ENCODE measurements around the gene NRCAM. TPM values are rescaled to one million over a fixed set of nuclear protein-coding genes. Genes with fewer than 3 reads are reported as not detected.
"Not testable (repeated sequence)": the region's sequence is repeated elsewhere in the genome, so short reads cannot be mapped to it uniquely, and the experiment has no call there.

NRCAM gene
- 19.2 and 22.8 TPM in 2 replicates for total RNA-seq (2014; rRNA removed; shearing (Covaris generic))
- 30.0 and 42.4 TPM in 2 replicates for polyA plus RNA-seq (2015; cell fraction: cytosol; rRNA removed)
- 35.5 and 45.5 TPM in 2 replicates for polyA plus RNA-seq (2015; cell fraction: nucleus; rRNA removed)

DNA sequence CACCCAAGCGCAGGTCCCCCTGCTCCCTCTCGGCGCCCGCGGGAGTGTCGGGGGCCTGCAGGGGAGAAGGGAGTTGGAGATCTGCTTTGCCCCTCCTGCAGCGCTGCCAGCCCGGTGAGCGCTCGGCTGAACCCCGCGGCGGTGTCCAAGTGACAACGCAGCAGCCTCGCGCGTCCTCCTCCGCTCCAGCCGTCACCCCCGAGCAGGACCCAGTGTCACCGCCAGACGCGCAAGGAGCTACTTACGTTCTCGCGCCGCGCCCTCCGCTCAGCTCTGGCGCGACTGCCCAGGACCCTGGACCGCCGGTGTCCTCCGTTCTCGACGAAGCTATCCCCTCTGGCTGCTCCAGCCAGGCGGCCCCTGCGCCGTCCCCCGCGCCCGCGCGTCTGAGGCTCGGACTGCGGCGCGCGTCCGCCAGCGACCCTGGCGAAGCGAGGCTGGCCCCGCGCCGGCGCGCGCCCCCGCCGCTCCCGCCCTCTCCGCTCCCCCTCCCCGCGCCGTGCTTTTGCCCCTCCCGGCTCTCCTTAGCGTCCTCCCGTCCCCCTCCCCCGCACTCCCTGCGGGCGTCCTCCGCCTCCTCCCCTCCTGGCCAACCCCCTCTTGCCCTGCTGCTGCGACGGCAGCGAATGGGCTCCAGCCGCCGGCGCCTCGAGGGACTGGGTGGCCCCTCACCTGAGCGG, at the start of gene NRCAM:
NRCAM (minus strand) TSS at position 439 of the 680 bp plus-strand sequence. CDS start 216,372 bp downstream, outside the sequence.
- in situ Hi-C loops (cut with HindIII; ENCODE audit: low pct_unique_long_range_greater_than_20kb, low sequenced_read_pairs) = no loop called here
- DNase-seq (ENCODE audit: low read depth, low spot score) = peak; percentile 61

DNA sequence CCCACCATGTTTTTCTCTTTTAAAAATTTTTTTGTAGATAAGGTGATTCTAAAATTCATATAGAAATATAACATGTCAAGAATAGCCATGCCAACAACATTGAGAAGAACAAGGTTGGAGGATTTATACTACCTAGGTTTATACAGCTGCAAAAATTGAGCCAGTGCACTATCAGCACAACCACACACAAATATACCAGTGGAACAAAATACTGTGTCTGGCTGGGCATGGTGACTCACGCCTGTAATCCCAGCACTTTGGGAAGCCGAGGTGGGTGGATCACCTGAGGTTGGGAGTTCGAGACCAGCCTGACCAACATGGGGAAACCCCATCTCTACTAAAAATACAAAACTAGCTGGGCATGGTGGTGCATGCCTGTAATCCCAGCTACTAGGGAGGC, 48.3 kb upstream of the NRCAM start:
- DNase-seq (ENCODE audit: low read depth, low spot score); in situ Hi-C loops (cut with HindIII; ENCODE audit: low pct_unique_long_range_greater_than_20kb, low sequenced_read_pairs): not testable (repeated sequence)

- no peak for DNase-seq (ENCODE audit: low read depth, low spot score)
- in situ Hi-C loops (cut with HindIII; ENCODE audit: low pct_unique_long_range_greater_than_20kb, low sequenced_read_pairs) = no loop called here
These were observed 47.1 kb upstream of the NRCAM start for GRCh38 chr7:108503112-108504026.

- in situ Hi-C loops (cut with HindIII; ENCODE audit: low pct_unique_long_range_greater_than_20kb, low sequenced_read_pairs) = loop anchor here (10.0 kb wide), 1 partner anchor 315 kb away; no protein-coding TSS in a partner anchor
These were observed 43.3 kb upstream of the NRCAM start for GRCh38 chr7:108499566-108499965.

GRCh38 chr7:108498481-108498880, 42.2 kb upstream of the NRCAM start:
- DNase-seq (ENCODE audit: low read depth, low spot score) = no peak
- in situ Hi-C loops (cut with HindIII; ENCODE audit: low pct_unique_long_range_greater_than_20kb, low sequenced_read_pairs) = loop anchor here (10.0 kb wide), 1 partner anchor 314 kb away; no protein-coding TSS in a partner anchor

More at GRCh38 chr7:108499566-108499965, 43.3 kb upstream of the NRCAM start:
- no peak for DNase-seq (ENCODE audit: low read depth, low spot score)

DNA sequence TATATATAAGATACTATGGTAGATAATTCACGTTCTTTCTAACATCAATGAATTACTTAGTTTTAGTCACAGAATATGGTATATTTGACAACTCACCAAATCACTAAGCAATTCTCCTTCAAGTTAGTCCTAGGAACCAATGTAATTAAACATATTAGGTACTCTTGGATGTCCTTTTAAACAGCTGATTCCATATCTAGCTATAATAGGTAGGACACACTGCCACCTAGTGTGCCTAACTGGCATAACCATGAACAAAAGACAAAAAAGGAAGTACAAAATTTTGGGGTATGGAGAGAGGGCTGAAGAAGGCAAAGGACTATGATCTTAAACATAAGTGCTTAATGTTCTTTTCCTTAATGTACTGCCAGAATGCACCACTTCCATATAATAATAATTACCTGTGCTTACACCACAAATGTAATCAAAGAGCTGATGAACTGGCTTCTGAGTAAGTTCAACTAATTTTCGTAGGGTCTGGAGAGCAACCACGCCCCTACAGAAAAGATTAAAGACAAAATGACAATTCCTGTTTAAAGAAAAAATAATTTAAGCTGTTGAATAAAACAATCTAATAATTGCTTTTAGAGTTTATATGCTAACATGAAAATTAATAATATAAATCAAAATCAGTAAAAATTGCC, 41.0 kb upstream of the NRCAM start:
- in situ Hi-C loops (cut with HindIII; ENCODE audit: low pct_unique_long_range_greater_than_20kb, low sequenced_read_pairs) = loop anchor here (10.0 kb wide), 1 partner anchor 312 kb away; no protein-coding TSS in a partner anchor
- peak; percentile 85 for DNase-seq (ENCODE audit: low read depth, low spot score)

- in situ Hi-C loops (cut with HindIII; ENCODE audit: low pct_unique_long_range_greater_than_20kb, low sequenced_read_pairs) = loop anchor here (10.0 kb wide), 1 partner anchor 308 kb away; no protein-coding TSS in a partner anchor
- peak; percentile 56 for DNase-seq (ENCODE audit: low read depth, low spot score)
These were observed 36.5 kb upstream of the NRCAM start for GRCh38 chr7:108492742-108493141.

- in situ Hi-C loops (cut with HindIII; ENCODE audit: low pct_unique_long_range_greater_than_20kb, low sequenced_read_pairs) = no loop called here
- no peak for DNase-seq (ENCODE audit: low read depth, low spot score)
These were observed 32.7 kb upstream of the NRCAM start for GRCh38 chr7:108488768-108489538.

DNA sequence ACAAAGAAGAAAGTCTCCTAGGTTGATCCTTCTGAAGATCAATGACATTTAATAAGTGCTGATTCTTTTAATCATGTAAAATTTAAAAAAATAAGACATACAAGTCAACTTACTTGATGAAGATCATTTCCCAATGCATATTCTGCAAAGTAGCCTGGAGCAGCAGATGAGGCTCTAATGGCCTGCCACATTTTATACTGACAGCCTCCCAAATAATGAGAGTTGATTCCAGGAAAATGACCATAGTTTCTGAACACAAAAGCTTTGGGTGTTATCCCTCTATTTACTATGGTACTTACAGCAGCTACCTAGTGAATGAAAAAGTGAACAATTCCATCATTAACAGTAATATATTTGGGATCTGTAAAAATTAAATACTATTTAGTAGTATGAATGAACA, 31.4 kb upstream of the NRCAM start:
- DNase-seq (ENCODE audit: low read depth, low spot score) = no peak
- in situ Hi-C loops (cut with HindIII; ENCODE audit: low pct_unique_long_range_greater_than_20kb, low sequenced_read_pairs) = no loop called here

DNA sequence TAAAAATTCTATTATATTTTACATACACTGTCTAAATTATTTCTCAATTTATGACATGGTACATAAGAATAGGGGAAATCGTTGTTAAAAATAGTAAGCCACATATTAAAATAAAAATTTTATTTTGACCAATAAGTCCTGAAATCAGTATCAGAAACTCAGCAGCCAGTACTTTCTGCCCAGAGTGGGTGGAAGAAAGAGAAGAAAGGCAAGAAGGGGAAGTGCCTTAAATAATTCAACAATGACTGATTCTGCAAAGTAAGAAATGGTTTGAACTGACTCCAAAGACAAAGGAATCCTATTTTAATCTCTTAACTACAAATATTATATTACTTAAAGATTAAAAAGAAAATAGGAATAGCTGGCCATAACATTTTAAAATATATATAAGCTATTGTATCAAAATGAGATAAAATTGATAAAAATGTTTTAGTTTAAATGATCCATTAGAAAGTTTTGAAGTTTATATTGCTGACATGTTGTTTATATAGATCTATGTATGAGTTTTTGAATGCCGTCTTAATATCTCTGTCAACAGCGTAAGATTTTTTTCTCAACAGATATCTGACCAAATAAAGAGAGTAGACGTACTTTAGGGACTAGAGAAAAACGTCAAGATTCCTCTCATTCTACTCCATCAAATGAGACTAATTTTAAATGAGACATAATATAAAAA, 30.2 kb upstream of the NRCAM start:
- no peak for DNase-seq (ENCODE audit: low read depth, low spot score)
- in situ Hi-C loops (cut with HindIII; ENCODE audit: low pct_unique_long_range_greater_than_20kb, low sequenced_read_pairs) = no loop called here

DNA sequence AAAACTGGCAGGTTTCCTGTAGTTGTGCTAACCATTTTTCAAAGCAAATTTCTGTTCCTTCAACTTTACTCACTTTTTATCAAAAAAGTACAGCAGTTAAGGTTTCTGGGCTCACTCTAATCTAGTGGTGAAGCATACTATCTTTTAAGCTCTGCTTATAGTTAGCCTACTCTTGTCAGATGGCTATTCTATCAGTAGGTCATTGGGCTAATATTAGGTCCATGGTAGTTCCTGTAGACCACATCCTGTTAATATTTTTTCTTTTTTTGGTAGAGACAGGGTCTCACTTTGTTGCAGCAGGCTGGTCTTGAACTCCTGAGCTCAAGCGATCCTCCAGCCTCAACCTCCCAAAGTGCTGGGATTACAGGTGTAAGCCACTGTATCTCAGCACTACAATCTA, 27.9 kb upstream of the NRCAM start:
- no peak for DNase-seq (ENCODE audit: low read depth, low spot score)
- in situ Hi-C loops (cut with HindIII; ENCODE audit: low pct_unique_long_range_greater_than_20kb, low sequenced_read_pairs) = no loop called here

DNA sequence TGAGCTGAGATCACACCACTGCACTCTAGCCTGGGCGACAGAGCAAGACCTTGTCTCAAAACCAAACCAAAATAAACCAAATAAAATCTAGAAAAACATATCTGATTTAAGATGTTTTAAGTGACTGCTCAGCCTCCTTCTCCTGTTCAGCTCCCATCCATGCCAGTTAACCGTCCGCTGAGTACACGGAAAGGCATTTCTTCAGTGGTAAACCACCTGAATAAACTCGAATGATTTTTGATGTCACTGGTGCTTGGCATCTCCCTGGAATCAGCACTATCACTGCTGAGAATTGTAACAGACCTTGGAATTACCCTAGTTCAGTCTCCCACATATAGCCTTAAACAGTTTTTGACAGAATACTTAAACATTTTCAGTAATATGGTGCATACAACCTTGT, 24.1 kb upstream of the NRCAM start:
- in situ Hi-C loops (cut with HindIII; ENCODE audit: low pct_unique_long_range_greater_than_20kb, low sequenced_read_pairs) = no loop called here

DNA sequence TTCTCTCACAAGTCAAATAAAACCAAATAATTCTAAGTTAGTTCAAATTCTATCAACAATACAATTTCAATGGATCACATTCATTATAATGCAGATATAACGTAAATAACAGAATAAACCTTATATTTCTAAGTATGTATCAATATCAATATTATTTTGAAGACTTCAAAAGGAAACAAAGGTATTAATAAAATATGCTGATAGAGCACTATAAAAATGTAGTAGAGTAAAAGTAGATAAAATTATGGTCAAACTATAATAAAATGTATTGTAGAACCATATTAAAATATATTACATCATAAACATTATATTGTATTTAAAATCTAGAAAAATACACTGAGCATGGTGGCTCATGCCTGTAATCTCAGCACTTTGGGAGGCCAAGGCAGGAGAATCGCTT, 23.5 kb upstream of the NRCAM start:
- DNase-seq (ENCODE audit: low read depth, low spot score) = no peak
- in situ Hi-C loops (cut with HindIII; ENCODE audit: low pct_unique_long_range_greater_than_20kb, low sequenced_read_pairs) = no loop called here

More for the DNA sequence above, 24.1 kb upstream of the NRCAM start:
- DNase-seq (ENCODE audit: low read depth, low spot score) = no peak

DNA sequence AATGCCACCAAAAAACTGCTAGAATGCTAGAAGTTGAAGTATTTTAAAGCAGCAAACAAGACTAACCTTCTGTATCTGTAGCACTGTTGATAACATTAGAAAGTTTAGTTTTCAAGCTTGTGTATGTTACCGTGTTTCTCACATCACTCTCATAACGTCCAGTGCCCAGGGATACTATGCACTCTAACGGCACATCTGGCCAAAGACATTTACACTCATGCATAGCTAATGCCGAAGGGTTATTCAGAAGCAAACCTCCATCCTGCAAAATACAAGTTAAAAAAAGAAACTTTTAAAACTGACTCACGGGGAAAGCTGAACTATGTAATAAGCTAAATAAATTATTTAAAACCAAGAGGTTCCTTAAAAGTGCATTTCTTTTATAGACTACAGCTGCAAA, 22.9 kb upstream of the NRCAM start:
- no peak for DNase-seq (ENCODE audit: low read depth, low spot score)
- in situ Hi-C loops (cut with HindIII; ENCODE audit: low pct_unique_long_range_greater_than_20kb, low sequenced_read_pairs) = no loop called here

DNA sequence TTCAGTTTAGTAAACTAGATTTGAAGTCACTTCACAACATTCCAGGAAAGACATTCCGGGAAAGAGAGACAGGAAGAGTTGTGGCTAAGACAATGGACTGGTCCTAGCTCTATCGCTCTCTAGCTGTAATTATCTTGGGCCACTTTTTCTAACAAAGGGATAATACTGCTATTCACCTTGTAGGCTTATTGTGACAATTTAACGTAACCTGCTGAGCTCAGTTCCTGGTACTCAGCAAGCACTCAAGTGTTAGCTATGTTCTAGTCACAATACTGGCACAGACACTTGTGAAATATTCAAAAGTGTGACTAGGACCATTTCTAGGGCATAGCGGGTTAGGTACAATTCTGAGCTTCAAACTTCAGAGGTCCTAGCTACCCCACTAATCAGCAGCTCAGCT, 12.0 kb upstream of the NRCAM start:
- in situ Hi-C loops (cut with HindIII; ENCODE audit: low pct_unique_long_range_greater_than_20kb, low sequenced_read_pairs) = no loop called here
- no peak for DNase-seq (ENCODE audit: low read depth, low spot score)

GRCh38 chr7:108467391-108467790, 11.2 kb upstream of the NRCAM start:
- peak; percentile 91 for DNase-seq (ENCODE audit: low read depth, low spot score)
- in situ Hi-C loops (cut with HindIII; ENCODE audit: low pct_unique_long_range_greater_than_20kb, low sequenced_read_pairs) = no loop called here

DNA sequence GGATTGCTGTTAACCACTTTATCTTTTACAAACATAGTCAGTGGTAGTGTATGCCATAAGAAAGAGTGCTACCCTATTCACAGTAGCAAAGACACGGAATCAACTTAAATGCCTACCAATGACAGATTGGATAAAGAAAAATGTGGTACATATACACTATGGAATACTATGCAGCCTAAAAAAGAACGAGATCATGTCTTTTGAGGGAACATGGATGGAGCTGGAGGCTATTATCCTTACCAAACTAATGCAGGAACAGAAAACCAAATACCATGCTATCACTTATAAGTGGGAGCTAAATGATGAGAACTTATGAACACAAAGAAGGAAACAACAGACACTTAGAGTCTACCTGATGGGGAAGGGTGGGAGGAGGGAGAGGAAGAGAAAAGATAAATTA, 10.1 kb upstream of the NRCAM start:
- in situ Hi-C loops (cut with HindIII; ENCODE audit: low pct_unique_long_range_greater_than_20kb, low sequenced_read_pairs) = not testable (repeated sequence)

More for the DNA sequence above, 10.1 kb upstream of the NRCAM start:
- DNase-seq (ENCODE audit: low read depth, low spot score) = not testable (repeated sequence)

Data from SK-MEL-5 (cell line).